Thyroid gland (tissue), 4 donors: ENCODE measurements around the gene UGT1A6.

ENCODE experiments used
- POLR2A ChIP-seq, 2 donors: fragments of 450-650 bp; IDR thresholded peaks; one replicate each; pipeline ENCODE4 v1.6.1; 2017; ENCODE audit warnings: antibody characterized with exemption in 2 of 2, mild to moderate bottlenecking in 2 of 2, moderate library complexity in 1 of 2
- TF ChIP-seq, protein P1 (sequence below), 6 experiments: fragments of 200-600 bp in 3 of 6; fragments of 450-650 bp in 3 of 6; sonication (generic) in 3 of 6; IDR thresholded peaks; one replicate each; pipeline ENCODE4 v1.5.1; 2016 to 2019; ENCODE audit warnings: antibody characterized with exemption in 6 of 6, mild to moderate bottlenecking in 2 of 6, inconsistent platforms in 1 of 6, moderate library complexity in 1 of 6

DNA sequence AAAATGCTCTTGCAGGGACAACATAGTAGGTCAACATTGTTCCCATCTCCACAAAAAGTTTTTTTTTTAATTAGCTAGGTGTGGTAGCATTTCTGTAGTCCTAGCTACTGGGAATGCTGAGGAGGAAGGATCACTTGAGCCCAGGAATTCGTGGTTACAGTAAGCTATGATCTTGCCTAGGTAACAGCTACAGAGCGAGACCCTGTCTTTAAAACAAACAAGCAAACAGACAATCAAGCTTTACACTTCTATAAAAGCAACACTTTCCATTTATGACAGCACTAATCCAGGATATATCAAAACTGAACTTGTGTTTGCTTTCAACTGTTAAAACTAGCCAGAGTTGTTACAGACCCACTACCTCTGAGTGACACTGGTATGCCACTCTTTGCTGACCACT is 48.2 kb downstream of the UGT1A6 start:
- TF ChIP-seq, protein P1, sequence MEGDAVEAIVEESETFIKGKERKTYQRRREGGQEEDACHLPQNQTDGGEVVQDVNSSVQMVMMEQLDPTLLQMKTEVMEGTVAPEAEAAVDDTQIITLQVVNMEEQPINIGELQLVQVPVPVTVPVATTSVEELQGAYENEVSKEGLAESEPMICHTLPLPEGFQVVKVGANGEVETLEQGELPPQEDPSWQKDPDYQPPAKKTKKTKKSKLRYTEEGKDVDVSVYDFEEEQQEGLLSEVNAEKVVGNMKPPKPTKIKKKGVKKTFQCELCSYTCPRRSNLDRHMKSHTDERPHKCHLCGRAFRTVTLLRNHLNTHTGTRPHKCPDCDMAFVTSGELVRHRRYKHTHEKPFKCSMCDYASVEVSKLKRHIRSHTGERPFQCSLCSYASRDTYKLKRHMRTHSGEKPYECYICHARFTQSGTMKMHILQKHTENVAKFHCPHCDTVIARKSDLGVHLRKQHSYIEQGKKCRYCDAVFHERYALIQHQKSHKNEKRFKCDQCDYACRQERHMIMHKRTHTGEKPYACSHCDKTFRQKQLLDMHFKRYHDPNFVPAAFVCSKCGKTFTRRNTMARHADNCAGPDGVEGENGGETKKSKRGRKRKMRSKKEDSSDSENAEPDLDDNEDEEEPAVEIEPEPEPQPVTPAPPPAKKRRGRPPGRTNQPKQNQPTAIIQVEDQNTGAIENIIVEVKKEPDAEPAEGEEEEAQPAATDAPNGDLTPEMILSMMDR (IDR thresholded peaks at IDR 0.05) = no peak
- TF ChIP-seq POLR2A (IDR thresholded peaks at IDR 0.05) = no peak
